ENCODE data around the gene CDO1.
A peak's percentile ranks its signal among the peaks of the same experiment; 100 is the strongest.
"Not testable (repeated sequence)": the region's sequence is repeated elsewhere in the genome, so short reads cannot be mapped to it uniquely, and the experiment has no call there.

Gene CDO1

DNA sequence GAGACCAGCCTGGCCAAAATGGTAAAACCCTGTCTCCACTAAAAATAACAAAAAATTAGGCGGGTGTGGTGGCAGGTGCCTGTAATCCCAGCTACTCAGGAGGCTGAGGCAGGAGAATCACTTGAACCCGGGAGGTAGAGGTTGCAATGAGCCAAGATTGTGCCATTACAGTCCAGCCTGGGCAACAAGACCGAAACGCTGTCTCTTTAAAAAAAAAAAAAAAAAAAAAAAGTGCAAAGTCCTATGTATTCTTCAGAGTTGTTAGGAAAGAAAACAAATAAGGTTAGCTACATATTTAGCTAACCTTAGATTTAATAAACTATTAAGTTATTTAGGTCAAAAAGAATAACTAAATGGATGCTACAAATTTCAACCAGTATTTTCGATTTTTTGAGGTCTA, 13.5 kb upstream of the CDO1 start:
- FAIRE-seq: no peak

GRCh38 chr5:115825948-115826347, 9.5 kb upstream of the CDO1 start:
- FAIRE-seq: no peak

DNA sequence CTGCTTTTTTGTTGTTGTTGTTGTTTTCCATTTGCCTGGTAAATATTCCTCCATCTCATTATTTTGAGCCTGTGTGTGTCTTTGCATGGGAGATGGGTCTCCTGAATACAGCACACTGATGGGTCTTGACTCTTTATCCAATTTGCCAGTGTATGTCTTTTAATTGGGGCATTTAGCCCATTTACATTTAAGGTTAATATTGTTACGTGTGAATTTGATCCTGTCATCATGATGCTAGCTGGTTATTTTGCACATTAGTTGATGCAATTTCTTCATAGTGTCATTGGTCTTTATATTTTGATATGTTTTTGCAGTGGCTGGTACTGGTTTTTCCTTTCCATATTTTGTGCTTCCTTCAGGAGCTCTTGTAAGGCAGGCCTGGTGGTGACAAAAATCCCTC, 8.5 kb upstream of the CDO1 start:
- not testable (repeated sequence) for FAIRE-seq

- FAIRE-seq: no peak
Observed at GRCh38 chr5:115820846-115821245, 4.4 kb upstream of the CDO1 start.

DNA sequence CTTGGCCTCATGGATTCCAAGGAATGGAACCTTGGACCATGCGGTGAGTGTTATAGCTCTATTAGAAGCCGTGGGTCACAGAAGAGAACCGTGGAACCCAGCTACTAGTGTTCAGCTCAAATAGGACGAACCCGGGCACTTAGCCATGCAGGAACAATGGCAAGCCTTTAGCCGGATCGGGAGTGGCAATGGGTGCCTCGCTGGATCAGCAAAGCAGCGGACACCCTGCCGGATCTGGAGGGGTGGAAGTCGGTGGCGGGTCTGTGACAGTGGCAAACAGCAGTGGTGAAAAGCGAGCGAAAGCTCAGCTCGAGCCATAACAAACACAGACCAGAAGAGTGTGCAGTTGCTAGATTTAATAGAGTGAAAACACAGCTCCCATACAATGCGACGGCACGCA, 2.4 kb upstream of the CDO1 start:
- FAIRE-seq: no peak

- no peak for FAIRE-seq
Observed at GRCh38 chr5:115817386-115817785, 927 bp upstream of the CDO1 start.

DNA sequence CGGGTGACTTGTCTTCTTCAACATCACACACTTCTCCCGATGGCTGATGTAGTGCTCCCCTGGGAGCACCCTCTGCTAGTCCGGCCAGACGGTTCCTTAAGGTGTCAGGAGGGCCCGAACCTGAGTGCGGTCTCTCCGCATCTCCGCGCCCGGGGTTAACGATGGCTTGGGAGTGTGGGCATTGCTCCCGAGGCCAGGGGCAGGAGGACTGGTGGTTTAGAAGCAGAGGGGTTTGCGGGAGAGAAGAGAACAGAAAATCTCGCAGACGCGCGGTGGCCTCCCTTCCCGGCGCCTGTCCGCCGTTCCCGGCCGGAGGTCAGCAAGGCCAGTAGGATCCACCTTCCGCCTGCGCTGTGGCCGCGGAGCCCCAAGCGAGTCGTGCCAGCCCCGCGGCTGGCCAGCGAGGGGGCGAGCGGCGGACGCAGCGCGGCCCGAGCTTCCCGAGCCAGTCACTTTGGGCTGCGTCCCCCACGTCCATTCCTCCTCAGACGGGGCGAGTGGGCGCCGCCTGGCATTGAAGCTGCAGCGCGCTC, 700 bp downstream of the CDO1 start:
- no peak for FAIRE-seq

DNA sequence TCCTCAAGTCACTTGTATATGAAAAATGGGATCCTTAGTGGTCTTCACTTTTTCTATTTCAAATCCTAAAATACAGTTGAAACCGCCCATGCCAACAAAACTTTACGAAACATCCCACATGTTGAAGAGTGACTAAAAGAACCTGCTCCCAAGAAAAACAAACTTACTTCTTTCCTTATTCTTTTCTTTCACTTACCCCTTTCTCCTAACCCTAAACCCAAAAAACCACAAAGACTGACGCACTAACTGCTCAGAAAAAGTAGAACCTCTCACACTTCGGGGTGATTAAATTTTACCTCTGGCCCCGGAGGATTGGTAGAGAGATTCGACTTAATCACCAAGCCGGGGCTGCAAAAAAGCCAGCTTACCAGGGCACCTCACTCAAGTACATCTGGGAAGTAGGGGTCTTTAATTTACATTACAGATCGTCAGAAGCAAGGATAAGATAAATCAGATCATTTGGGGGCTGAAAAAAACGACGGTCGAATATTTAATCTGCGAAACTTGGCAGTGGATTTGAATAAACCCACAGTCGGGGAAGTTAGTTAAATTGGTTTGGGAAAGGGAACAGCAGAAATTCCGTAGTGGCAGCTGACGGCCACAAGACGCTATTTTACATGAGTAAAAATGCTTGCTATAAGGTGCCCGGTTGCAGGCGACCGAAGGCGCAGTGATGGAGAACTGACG, 1.3 kb downstream of the CDO1 start:
- FAIRE-seq: no peak

- FAIRE-seq: no peak
Observed at GRCh38 chr5:115813719-115814118, 2.7 kb downstream of the CDO1 start.

GRCh38 chr5:115812372-115812771, 4.1 kb downstream of the CDO1 start:
- no peak for FAIRE-seq

GRCh38 chr5:115811406-115811805, 5.1 kb downstream of the CDO1 start:
- FAIRE-seq: no peak

GRCh38 chr5:115810761-115811160, 5.7 kb downstream of the CDO1 start:
- FAIRE-seq: peak; percentile 74

DNA sequence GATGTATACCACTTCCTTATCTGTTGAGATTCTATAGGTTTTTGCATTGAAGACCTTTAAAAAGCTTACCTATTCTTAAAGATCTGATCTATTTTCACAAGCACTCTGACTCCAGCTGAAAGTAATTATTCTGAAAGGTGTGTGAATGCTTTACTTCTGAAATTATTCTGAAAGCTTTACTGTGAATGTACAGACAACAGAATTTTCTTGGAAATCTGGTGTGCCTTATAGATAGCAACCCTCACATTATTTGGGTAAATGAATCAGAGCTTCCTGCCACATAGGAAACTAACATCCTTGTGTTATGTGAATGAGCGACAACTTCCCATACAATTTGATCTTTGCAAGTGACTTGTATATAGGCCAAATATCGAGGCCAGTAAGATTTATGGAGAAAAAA, 6.5 kb downstream of the CDO1 start:
- FAIRE-seq: no peak

DNA sequence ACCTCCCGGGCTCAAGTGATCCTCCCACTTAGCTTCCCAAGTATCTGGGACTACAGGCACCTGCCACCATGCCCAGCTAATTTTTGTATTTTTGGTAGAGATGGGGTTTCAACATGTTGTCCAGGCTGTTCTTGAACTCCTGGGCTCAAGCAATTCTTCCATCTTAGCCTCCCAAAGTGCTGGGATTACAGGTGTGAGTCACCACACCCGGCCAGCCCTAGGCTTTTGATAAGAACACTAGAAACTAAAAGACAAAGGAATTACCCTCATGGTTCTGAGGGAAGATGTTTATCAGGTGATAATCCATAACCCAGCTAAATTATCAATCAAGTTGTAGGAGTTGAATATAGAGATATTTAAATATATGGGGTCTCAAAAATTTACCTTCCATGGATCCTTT, 8.4 kb downstream of the CDO1 start:
- FAIRE-seq: not testable (repeated sequence)

DNA sequence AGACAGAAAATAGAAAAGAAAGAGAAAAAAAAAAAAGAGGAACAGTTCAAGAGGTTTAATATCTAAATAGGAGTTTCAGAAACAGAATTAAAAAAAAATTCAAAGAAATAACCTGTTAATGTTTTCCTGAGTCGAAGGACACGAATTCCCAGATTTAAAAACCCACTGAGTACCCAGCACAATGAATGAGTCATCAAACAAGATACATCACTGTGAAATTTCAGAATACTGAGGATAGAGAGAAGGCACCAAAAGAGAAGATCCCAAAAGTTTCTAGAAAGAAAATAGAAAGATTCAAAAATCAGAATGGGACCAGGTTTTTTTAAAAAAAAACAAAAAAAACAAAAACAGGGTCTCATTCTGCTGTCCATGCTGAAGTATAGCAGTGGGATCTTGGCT, 8.8 kb downstream of the CDO1 start:
- no peak for FAIRE-seq

GRCh38 chr5:115806986-115807653, 9.3 kb downstream of the CDO1 start:
- no peak for FAIRE-seq

GRCh38 chr5:115801984-115802383, 14.5 kb downstream of the CDO1 start:
- FAIRE-seq: no peak

DNA sequence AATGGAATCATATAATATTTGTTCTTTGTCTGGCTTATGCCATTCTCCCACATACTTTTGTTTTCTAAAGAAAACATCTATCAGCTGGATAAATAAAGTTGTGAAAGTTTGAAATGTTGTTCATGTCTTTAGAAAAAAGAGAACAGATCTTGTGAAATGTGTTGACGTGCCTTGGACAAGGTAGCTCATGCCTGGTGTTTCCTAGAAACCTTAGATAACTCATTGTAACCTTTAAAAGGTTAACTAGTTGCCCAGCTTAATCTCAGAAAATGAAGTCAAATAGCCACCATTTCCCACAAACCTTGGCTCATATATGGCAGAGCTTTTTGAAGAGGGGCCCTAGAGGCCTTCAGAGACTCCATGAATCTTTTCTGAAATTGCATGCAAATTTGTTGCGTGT, 15.3 kb downstream of the CDO1 start:
- FAIRE-seq: no peak

DNA sequence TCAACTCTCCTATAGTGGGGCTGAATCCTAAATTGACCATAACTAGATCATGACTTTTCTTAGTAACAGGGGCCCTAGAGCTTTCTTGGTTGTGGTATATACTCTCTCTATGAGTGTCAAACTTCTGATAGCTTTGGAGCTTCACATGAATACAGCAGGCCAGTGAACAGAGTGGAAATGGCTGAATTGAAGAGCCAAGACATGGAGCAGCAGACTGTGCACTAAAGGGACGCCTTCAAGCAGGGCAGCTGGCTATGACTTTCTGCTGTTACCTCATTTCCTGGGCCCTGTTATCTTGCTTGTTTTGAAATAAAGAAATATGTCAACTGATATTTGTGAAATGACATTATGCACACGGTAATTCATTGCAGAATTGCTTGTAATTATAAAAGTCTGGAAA, 16.4 kb downstream of the CDO1 start:
- no peak for FAIRE-seq

- FAIRE-seq: no peak
Observed at GRCh38 chr5:115798252-115798651, 18.2 kb downstream of the CDO1 start.

- FAIRE-seq: no peak
Observed at GRCh38 chr5:115796656-115797055, 19.8 kb downstream of the CDO1 start.

DNA sequence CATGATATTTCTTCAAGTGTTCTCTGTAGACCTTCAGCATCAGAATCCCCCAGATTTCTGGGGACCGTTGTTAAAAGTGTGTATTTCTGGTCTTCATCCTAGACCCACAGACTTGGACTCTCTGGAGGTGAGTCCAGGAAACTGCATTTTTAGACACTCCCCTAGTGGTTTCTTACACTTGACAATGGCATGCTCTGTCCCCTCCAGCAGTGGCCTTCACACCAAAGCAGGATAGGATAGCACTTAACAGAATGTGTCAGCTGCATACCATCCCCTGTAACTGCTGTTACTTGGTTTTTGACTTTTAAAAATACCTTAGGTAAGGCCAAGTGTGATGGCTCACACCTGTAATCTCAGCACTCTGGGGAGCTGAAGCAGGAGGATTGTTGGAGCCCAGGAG, 20.8 kb downstream of the CDO1 start:
- FAIRE-seq: no peak

GRCh38 chr5:115788440-115788839, 28.0 kb downstream of the CDO1 start:
- no peak for FAIRE-seq

GRCh38 chr5:115787426-115787825, 29.0 kb downstream of the CDO1 start:
- no peak for FAIRE-seq
